Measurements from ENCODE around the gene SLC38A1.
"Not testable (repeated sequence)": the region's sequence is repeated elsewhere in the genome, so short reads cannot be mapped to it uniquely, and the experiment has no call there.

SLC38A1 gene

GRCh38 chr12:46207644-46208043, 61.2 kb downstream of the SLC38A1 start:
- no peak for DNase-seq (ENCODE audit: low read depth)
- no peak for TF ChIP-seq CTCF (IDR thresholded peaks at IDR 0.05; ENCODE audit: control insufficient read depth, extremely low read depth, insufficient read depth)
- no peak overlapping the region for H3K4me3 ChIP-seq (ENCODE audit: low read depth, low read length)

GRCh38 chr12:46206471-46206870, 62.4 kb downstream of the SLC38A1 start:
- no peak for TF ChIP-seq CTCF (IDR thresholded peaks at IDR 0.05; ENCODE audit: control insufficient read depth, extremely low read depth, insufficient read depth)
- H3K4me3 ChIP-seq (ENCODE audit: low read depth, low read length): no peak overlapping the region
- no peak for DNase-seq (ENCODE audit: low read depth)

- no peak for DNase-seq (ENCODE audit: low read depth)
- TF ChIP-seq CTCF (IDR thresholded peaks at IDR 0.05; ENCODE audit: control insufficient read depth, extremely low read depth, insufficient read depth): 0 out of 2 replicates have a peak, but pooled peaks have one; percentile 5
- no peak overlapping the region for H3K4me3 ChIP-seq (ENCODE audit: low read depth, low read length)
These were observed 63.5 kb downstream of the SLC38A1 start for GRCh38 chr12:46205294-46205693.

- no peak for TF ChIP-seq CTCF (IDR thresholded peaks at IDR 0.05; ENCODE audit: control insufficient read depth, extremely low read depth, insufficient read depth)
- H3K4me3 ChIP-seq (ENCODE audit: low read depth, low read length): no peak overlapping the region
- no peak for DNase-seq (ENCODE audit: low read depth)
These were observed 67.5 kb downstream of the SLC38A1 start for GRCh38 chr12:46201284-46201789.

GRCh38 chr12:46200551-46200950, 68.3 kb downstream of the SLC38A1 start:
- TF ChIP-seq CTCF (IDR thresholded peaks at IDR 0.05; ENCODE audit: control insufficient read depth, extremely low read depth, insufficient read depth): no peak
- DNase-seq (ENCODE audit: low read depth): no peak

GRCh38 chr12:46198913-46199312, 69.9 kb downstream of the SLC38A1 start:
- TF ChIP-seq CTCF (IDR thresholded peaks at IDR 0.05; ENCODE audit: control insufficient read depth, extremely low read depth, insufficient read depth): no peak
- no peak overlapping the region for H3K4me3 ChIP-seq (ENCODE audit: low read depth, low read length)
- no peak for DNase-seq (ENCODE audit: low read depth)

More at GRCh38 chr12:46200551-46200950, 68.3 kb downstream of the SLC38A1 start:
- no peak overlapping the region for H3K4me3 ChIP-seq (ENCODE audit: low read depth, low read length)

GRCh38 chr12:46197883-46198282, 71.0 kb downstream of the SLC38A1 start:
- H3K4me3 ChIP-seq (ENCODE audit: low read depth, low read length): no peak overlapping the region
- TF ChIP-seq CTCF (IDR thresholded peaks at IDR 0.05; ENCODE audit: control insufficient read depth, extremely low read depth, insufficient read depth): no peak
- peak; percentile 85 for DNase-seq (ENCODE audit: low read depth)

GRCh38 chr12:46190533-46190932, 78.3 kb downstream of the SLC38A1 start:
- not testable (repeated sequence) for DNase-seq (ENCODE audit: low read depth); H3K4me3 ChIP-seq (ENCODE audit: low read depth, low read length)

All from LNCaP clone FGC (cell line).